ENCODE data around the gene SETDB2.

The SETDB2 gene

GRCh38 chr13:49403996-49404702 lies 39.9 kb upstream of the SETDB2 start:
- H3K27ac ChIP-seq = no peak overlapping the region
- no peak for DNase-seq (ENCODE audit: low spot score)
- TF ChIP-seq, protein P1, sequence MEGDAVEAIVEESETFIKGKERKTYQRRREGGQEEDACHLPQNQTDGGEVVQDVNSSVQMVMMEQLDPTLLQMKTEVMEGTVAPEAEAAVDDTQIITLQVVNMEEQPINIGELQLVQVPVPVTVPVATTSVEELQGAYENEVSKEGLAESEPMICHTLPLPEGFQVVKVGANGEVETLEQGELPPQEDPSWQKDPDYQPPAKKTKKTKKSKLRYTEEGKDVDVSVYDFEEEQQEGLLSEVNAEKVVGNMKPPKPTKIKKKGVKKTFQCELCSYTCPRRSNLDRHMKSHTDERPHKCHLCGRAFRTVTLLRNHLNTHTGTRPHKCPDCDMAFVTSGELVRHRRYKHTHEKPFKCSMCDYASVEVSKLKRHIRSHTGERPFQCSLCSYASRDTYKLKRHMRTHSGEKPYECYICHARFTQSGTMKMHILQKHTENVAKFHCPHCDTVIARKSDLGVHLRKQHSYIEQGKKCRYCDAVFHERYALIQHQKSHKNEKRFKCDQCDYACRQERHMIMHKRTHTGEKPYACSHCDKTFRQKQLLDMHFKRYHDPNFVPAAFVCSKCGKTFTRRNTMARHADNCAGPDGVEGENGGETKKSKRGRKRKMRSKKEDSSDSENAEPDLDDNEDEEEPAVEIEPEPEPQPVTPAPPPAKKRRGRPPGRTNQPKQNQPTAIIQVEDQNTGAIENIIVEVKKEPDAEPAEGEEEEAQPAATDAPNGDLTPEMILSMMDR (IDR thresholded peaks at IDR 0.05) = no peak
- H3K4me3 ChIP-seq = no peak overlapping the region

- no peak for DNase-seq (ENCODE audit: low spot score)
- TF ChIP-seq, protein P1 (IDR thresholded peaks at IDR 0.05) = no peak
- Histone ChIP-seq H3K4me3 (no peak overlapping the region), H3K27ac (no peak overlapping the region)
These were observed 39.4 kb upstream of the SETDB2 start for GRCh38 chr13:49404703-49405020.

DNA sequence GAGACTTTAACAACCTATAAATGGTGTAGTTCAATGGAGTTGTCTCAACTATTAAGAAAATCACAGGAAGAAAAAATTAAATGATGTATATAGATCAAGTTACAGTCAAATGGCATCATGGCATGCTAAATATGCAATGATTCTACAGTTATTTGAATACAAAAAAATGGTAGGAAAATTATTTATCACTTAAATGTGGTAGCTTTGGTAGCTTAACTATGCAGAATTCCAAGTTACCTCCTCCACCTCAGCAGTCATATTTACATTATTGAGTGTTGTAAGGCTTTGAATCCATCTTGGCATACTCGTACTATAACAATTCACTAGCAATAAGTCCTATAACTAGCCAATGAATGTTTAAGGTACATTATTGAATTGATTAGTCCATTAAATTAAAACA lies 37.0 kb upstream of the SETDB2 start:
- no peak for DNase-seq (ENCODE audit: low spot score)
- TF ChIP-seq, protein P1 (IDR thresholded peaks at IDR 0.05) = no peak
- Histone ChIP-seq H3K4me3 (no peak overlapping the region), H3K27ac (no peak overlapping the region)

DNA sequence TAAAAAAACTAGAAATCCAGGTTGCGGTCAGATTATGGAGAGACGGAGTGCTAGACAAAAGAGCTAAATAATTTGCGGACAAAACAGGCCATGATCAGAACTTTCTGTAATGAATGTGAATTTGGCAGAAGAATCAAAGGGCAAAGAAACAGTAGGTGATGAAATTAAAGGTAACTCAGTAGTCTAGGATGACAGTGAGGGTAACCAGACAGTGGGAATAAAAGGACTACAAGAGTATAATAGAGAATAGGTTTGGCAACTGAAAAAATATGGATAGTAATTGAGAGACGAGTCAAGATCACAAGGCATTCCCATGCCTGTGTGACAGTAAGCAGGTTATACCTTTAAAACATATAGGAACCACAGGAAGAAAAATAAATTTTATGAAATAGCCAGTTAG lies 36.1 kb upstream of the SETDB2 start:
- no peak overlapping the region for H3K4me3 ChIP-seq
- H3K27ac ChIP-seq = no peak overlapping the region
- DNase-seq (ENCODE audit: low spot score) = no peak

DNA sequence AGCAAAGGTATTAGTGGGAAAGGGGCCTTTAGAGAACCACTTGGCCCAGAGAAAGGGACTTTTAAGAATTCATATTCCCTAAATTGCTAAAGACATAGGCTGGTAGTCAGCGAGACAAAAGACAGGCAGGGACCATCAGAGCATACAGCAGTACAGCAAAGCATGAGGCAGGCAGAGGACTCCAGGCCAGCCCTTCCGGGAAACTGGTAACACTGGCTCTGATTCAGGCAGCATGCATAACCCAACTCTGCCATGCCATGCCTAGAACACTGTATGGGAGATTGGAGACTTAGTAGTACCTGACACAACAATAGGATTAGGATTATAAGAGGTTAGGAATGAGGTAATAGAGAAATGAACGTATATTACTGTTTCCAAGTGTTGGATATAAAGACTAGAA lies 35.1 kb upstream of the SETDB2 start:
- TF ChIP-seq, protein P1 (IDR thresholded peaks at IDR 0.05) = no peak
- Histone ChIP-seq H3K27ac (no peak overlapping the region), H3K4me3 (no peak overlapping the region)
- no peak for DNase-seq (ENCODE audit: low spot score)

More for the DNA sequence above, 36.1 kb upstream of the SETDB2 start:
- TF ChIP-seq, protein P1 (IDR thresholded peaks at IDR 0.05) = no peak

- Histone ChIP-seq H3K27ac (no peak overlapping the region), H3K4me3 (no peak overlapping the region)
- no peak for DNase-seq (ENCODE audit: low spot score)
- TF ChIP-seq, protein P1 (IDR thresholded peaks at IDR 0.05) = no peak
These were observed 34.1 kb upstream of the SETDB2 start for GRCh38 chr13:49410006-49410405.

- no peak overlapping the region for H3K27ac ChIP-seq
These were observed 33.6 kb upstream of the SETDB2 start for GRCh38 chr13:49410477-49410876.

More at GRCh38 chr13:49410477-49410876, 33.6 kb upstream of the SETDB2 start:
- TF ChIP-seq, protein P1 (IDR thresholded peaks at IDR 0.05) = no peak
- no peak for DNase-seq (ENCODE audit: low spot score)
- H3K4me3 ChIP-seq = no peak overlapping the region
